GM06990 (cell line): ENCODE data around the gene TBC1D5.

Source experiments
- DNase-seq: peaks from one replicate; pipeline ENCODE4 v3.0.0-alpha.2; 2011; ENCODE audit not compliant: insufficient read length; ENCODE audit errors: extremely low read depth
- H3K27me3 ChIP-seq: replicated peaks from 2 replicates; pipeline ENCODE4 v1.6.0; 2011; ENCODE audit warnings: low read length; ENCODE audit not compliant: control insufficient read depth, insufficient read depth
- H3K36me3 ChIP-seq: 2 replicates; pipeline ENCODE4 v1.5.1; 2011; ENCODE audit warnings: low read length; ENCODE audit not compliant: control insufficient read depth, insufficient read depth
- H3K4me3 ChIP-seq: replicated peaks from 2 replicates; pipeline ENCODE4 v1.5.1; 2011; ENCODE audit warnings: low read depth, mild to moderate bottlenecking, control low read depth, low read length
- CTCF ChIP-seq: IDR thresholded peaks from 2 replicates; pipeline ENCODE4 v1.5.1; 2011; ENCODE audit warnings: low read length, control low read depth, mild to moderate bottlenecking, inconsistent platforms; ENCODE audit not compliant: insufficient read depth, poor library complexity, severe bottlenecking

TBC1D5 gene

GRCh38 chr3:17432236-17432635 lies 310.2 kb downstream of the TBC1D5 start:
- H3K36me3 ChIP-seq: no peaks in the 10 kb centered on the region
- DNase-seq: no peak
- TF ChIP-seq CTCF: no peak
- no peaks in the 10 kb centered on the region for H3K27me3 ChIP-seq
- no peak overlapping the region for H3K4me3 ChIP-seq

- no peak for DNase-seq
- Histone ChIP-seq H3K36me3 (no peaks in the 10 kb centered on the region), H3K4me3 (no peak overlapping the region), H3K27me3 (no peaks in the 10 kb centered on the region)
- TF ChIP-seq CTCF: no peak
These were observed 310.9 kb downstream of the TBC1D5 start for GRCh38 chr3:17431484-17432045.

GRCh38 chr3:17431004-17431403 lies 311.4 kb downstream of the TBC1D5 start:
- Histone ChIP-seq H3K27me3 (no peaks in the 10 kb centered on the region), H3K4me3 (no peak overlapping the region), H3K36me3 (no peaks in the 10 kb centered on the region)
- TF ChIP-seq CTCF: peak; percentile 33
- DNase-seq: no peak

GRCh38 chr3:17430582-17430981 lies 311.8 kb downstream of the TBC1D5 start:
- TF ChIP-seq CTCF: no peak
- Histone ChIP-seq H3K27me3 (no peaks in the 10 kb centered on the region), H3K36me3 (no peaks in the 10 kb centered on the region), H3K4me3 (no peak overlapping the region)
- no peak for DNase-seq

- peak; percentile 6 for DNase-seq
- no peak for TF ChIP-seq CTCF
- Histone ChIP-seq H3K27me3 (no peaks in the 10 kb centered on the region), H3K36me3 (no peaks in the 10 kb centered on the region), H3K4me3 (no peak overlapping the region)
These were observed 318.5 kb downstream of the TBC1D5 start for GRCh38 chr3:17423786-17424536.
